ENCODE measurements around the gene C1QTNF9B. TPM values are rescaled to one million over a fixed set of nuclear protein-coding genes. Genes with fewer than 3 reads are reported as not detected.
"Not testable (repeated sequence)": the region's sequence is repeated elsewhere in the genome, so short reads cannot be mapped to it uniquely, and the experiment has no call there.

The C1QTNF9B gene
- total and polyA plus RNA-seq, 2 of the 13 experiments (the other 11 are each of a cell fraction or from before 2014, with no cell fraction given): not detected

DNA sequence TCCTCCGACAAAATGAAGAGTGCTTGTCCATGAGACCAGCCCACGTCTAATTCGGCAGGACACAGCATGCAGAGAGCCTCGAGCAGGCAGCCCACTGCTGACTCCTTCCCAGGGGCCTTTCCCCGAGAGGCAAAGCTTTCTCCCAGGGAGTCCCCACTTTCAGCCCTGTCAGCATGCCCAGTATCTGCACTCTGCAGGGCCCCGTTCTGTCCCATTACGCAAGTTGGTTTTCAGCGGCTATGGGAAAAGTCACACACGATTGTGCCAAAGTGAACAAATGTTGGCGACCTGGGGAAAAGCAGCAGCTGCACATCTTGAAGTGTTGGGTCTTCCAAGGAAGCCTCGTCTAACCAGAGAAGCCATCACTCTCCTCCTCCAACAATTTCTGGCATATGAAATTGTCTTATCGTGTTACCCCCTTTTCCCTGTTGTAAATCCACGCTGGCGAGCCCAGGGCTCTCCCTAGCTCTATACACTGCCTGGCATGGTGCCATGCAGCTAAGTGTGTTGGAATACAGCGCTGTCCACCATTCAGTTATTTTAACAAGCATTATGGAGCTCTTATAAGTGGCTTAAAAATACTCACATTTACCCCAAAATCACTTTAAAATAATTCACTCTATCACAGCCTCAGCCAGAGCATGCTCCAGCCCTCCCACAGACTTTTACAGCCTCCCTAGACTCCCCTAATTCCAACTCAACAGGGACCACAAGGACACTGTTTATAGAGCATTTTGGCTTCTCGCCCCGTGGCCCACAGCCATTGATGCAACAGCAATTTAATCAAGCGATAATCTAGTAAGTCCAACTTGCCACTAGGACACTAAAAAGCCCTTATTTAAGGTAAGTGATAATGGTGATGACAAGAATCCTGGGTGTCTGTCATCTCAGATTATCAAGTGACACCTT, 16.6 kb downstream of the C1QTNF9B start:
- CTCF ChIA-PET (ENCODE audit: low intra/inter-chr PET ratio, low total read pairs): not testable (repeated sequence)

DNA sequence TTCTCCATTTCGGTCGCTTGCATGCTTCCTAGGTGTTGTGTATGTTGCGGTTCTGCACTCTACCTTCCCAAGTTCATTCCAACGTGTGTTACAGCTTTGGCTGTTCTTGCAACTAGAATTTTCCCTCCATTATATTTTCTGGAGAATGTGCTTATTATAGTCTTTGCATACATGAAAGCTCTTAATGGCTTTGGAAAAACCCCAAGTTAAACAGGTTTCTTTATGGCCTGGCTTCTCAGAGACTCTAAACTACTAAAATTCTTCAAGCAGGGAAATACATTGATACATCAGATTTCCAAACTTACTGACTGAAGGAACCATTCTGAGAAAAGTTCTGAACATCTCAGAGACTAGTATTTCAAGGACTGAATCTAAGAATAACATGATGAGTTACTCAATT, 20.0 kb downstream of the C1QTNF9B start:
- Histone ChIP-seq H3K79me2 (ENCODE audit: insufficient read depth, low read length) (no peaks in the 10 kb centered on the region), H3K4me2 (ENCODE audit: low read depth, low read length) (no peak overlapping the region), H4K20me1 (ENCODE audit: insufficient read depth, low read length) (no peaks in the 10 kb centered on the region), H3K4me1 (ENCODE audit: insufficient read depth, low read length) (peaks cover 6% of the 10 kb centered on the region), H3K27me3 (ENCODE audit: control insufficient read depth in 1 of 2, insufficient read depth in 2 of 2, low read length in 2 of 2) (no peaks in the 10 kb centered on the region), H3K27ac (ENCODE audit: extremely low read length, insufficient read depth, low read length) (no peak overlapping the region), H3K9me3 (ENCODE audit: low read length) (no peaks in the 10 kb centered on the region), H2AFZ (ENCODE audit: low read length) (no peak overlapping the region), H3K36me3 (replicated peaks in 1 of 2; ENCODE audit: control insufficient read depth in 1 of 2, insufficient read depth in 2 of 2, low read length in 2 of 2) (peaks cover 0 to 2% of the 10 kb centered on the region in 2 experiments; a peak in 1 of 5 replicates), H3K4me3 (replicated peaks in 1 of 3; ENCODE audit: insufficient read depth in 1 of 3, low read depth in 2 of 3, low read length in 3 of 3) (no peak overlapping the region), H3K9ac (ENCODE audit: insufficient read depth, low read depth, low read length) (no peak overlapping the region)
- ATAC-seq: no peak
- TF ChIP-seq JDP2 (CRISPR knock-in tag; IDR thresholded peaks at IDR 0.05; ENCODE audit: borderline replicate concordance) (no peak), ATM (IDR thresholded peaks at IDR 0.05; ENCODE audit: borderline replicate concordance) (no peak), ELF3 (CRISPR knock-in tag; IDR thresholded peaks at IDR 0.05) (no peak), ETV6 (CRISPR knock-in tag; conservative IDR thresholded peaks at IDR 0.05) (no peak), ZNF839 (CRISPR knock-in tag; IDR thresholded peaks at IDR 0.05; ENCODE audit: borderline replicate concordance) (no peak), SATB2 (CRISPR knock-in tag; IDR thresholded peaks at IDR 0.05) (no peak)
- TF ChIP-seq, protein P1, sequence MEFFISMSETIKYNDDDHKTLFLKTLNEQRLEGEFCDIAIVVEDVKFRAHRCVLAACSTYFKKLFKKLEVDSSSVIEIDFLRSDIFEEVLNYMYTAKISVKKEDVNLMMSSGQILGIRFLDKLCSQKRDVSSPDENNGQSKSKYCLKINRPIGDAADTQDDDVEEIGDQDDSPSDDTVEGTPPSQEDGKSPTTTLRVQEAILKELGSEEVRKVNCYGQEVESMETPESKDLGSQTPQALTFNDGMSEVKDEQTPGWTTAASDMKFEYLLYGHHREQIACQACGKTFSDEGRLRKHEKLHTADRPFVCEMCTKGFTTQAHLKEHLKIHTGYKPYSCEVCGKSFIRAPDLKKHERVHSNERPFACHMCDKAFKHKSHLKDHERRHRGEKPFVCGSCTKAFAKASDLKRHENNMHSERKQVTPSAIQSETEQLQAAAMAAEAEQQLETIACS (CRISPR knock-in tag; IDR thresholded peaks at IDR 0.05): no peak
- TF ChIP-seq, protein P2, sequence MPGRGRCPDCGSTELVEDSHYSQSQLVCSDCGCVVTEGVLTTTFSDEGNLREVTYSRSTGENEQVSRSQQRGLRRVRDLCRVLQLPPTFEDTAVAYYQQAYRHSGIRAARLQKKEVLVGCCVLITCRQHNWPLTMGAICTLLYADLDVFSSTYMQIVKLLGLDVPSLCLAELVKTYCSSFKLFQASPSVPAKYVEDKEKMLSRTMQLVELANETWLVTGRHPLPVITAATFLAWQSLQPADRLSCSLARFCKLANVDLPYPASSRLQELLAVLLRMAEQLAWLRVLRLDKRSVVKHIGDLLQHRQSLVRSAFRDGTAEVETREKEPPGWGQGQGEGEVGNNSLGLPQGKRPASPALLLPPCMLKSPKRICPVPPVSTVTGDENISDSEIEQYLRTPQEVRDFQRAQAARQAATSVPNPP (CRISPR knock-in tag; IDR thresholded peaks at IDR 0.05): no peak
- no peak for DNase-seq (ENCODE audit: low spot score)
- WGBS (ENCODE audit: low lambda C conversion rate): 95% methylated on average over 4 of the region's 4 CpGs
- intact Hi-C loops (cut with micrococcal nuclease; ENCODE audit: unreplicated experiment) (loop anchor here (2.0 kb wide), 1 partner anchor 22 kb away; no protein-coding TSS in a partner anchor), in situ Hi-C loops (cut with HindIII; ENCODE audit: extremely low pct_ligation_motif_present, low pct_unique_long_range_greater_than_20kb) (loop anchor here (10.0 to 25.0 kb wide), 2 partner anchors 290 to 412 kb away; no protein-coding TSS in a partner anchor)
- no peak for FAIRE-seq
- ChIA-PET CTCF (ENCODE audit: low intra/inter-chr PET ratio, low total read pairs) (interaction anchor here (1.7 kb wide), 1 partner anchor 13 kb away, joined by 10 read pairs; the partner anchor contains the start of gene MIPEP), POLR2A (no interaction called here)
- no TSS peak for BruUV-seq (replicated peaks)

More for the DNA sequence above, 16.6 kb downstream of the C1QTNF9B start:
- H3K36me3 ChIP-seq (replicated peaks in 1 of 2; ENCODE audit: control insufficient read depth in 1 of 2, insufficient read depth in 2 of 2, low read length in 2 of 2); H4K20me1 ChIP-seq (ENCODE audit: insufficient read depth, low read length); POLR2A ChIA-PET; H3K4me1 ChIP-seq (ENCODE audit: insufficient read depth, low read length); FAIRE-seq; H3K79me2 ChIP-seq (ENCODE audit: insufficient read depth, low read length); H3K27me3 ChIP-seq (ENCODE audit: control insufficient read depth in 1 of 2, insufficient read depth in 2 of 2, low read length in 2 of 2); DNase-seq (ENCODE audit: low spot score); ATAC-seq; intact Hi-C loops (cut with micrococcal nuclease; ENCODE audit: unreplicated experiment); H3K9ac ChIP-seq (ENCODE audit: insufficient read depth, low read depth, low read length); H3K4me2 ChIP-seq (ENCODE audit: low read depth, low read length); BruUV-seq (replicated peaks); H3K9me3 ChIP-seq (ENCODE audit: low read length); H3K4me3 ChIP-seq (replicated peaks in 1 of 3; ENCODE audit: insufficient read depth in 1 of 3, low read depth in 2 of 3, low read length in 3 of 3); H2AFZ ChIP-seq (ENCODE audit: low read length); H3K27ac ChIP-seq (ENCODE audit: extremely low read length, insufficient read depth, low read length): not testable (repeated sequence)
- in situ Hi-C loops (cut with HindIII; ENCODE audit: extremely low pct_ligation_motif_present, low pct_unique_long_range_greater_than_20kb): loop anchor here (25.0 kb wide), 1 partner anchor 293 kb away; no protein-coding TSS in a partner anchor
- 99% methylated on average over 11 of the region's 18 CpGs for WGBS (ENCODE audit: low lambda C conversion rate)

Data from HepG2 (cell line).